Measurements from ENCODE around the gene UGT1A7.

The UGT1A7 gene

GRCh38 chr2:233814056-233814835, 132.5 kb downstream of the UGT1A7 start:
- TF ChIP-seq CTCF (conservative IDR thresholded peaks at IDR 0.05; ENCODE audit: low read depth, low read length): no peak
- DNase-seq (ENCODE audit: low read depth): no peak
- H3K4me3 ChIP-seq (ENCODE audit: low read length): no peak overlapping the region

DNA sequence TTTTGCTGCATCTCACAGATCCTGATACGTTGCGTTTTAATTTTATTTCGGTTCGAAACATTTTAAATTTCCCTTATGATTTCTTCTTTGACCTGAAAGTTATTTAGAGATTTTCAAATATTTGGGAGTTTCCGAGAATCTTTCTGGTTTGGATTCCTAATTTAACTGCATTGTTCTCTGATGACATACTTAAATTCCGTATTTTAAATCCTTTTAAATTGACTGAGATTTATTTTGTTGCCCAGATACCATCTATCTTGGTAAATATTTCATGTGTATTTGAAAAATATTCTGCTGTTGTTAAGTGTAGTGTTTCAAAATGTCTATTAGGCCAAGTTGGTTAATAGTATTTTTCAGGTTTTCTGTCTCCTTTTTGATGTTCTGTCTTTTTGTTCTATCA, 134.2 kb downstream of the UGT1A7 start:
- no peak overlapping the region for H3K4me3 ChIP-seq (ENCODE audit: low read length)
- TF ChIP-seq CTCF (conservative IDR thresholded peaks at IDR 0.05; ENCODE audit: low read depth, low read length): no peak
- DNase-seq (ENCODE audit: low read depth): peak; percentile 7

DNA sequence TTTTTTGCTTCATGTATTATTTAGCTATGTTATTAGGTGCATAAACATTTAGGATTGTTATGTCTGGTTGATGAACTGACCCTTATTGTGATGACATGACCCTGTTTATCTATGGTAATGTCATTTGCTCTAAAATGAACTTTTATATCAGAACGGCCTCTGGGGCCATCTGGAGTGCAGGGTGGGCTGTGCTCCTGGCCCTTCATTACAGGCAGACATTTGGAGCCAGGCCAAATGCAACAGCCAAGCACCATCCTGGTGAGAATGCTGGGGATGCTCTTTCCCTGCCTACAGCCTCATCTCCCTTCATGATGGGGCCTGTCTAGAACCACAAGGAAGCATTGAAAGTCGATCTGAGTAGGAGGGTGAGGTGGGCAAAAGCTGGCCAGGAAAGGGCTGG, 134.6 kb downstream of the UGT1A7 start:
- no peak overlapping the region for H3K4me3 ChIP-seq (ENCODE audit: low read length)
- TF ChIP-seq CTCF (conservative IDR thresholded peaks at IDR 0.05; ENCODE audit: low read depth, low read length): no peak
- DNase-seq (ENCODE audit: low read depth): no peak

GRCh38 chr2:233816771-233817170, 135.1 kb downstream of the UGT1A7 start:
- no peak for DNase-seq (ENCODE audit: low read depth)
- TF ChIP-seq CTCF (conservative IDR thresholded peaks at IDR 0.05; ENCODE audit: low read depth, low read length): no peak
- H3K4me3 ChIP-seq (ENCODE audit: low read length): no peak overlapping the region

GRCh38 chr2:233817361-233817911, 135.7 kb downstream of the UGT1A7 start:
- no peak for DNase-seq (ENCODE audit: low read depth)
- TF ChIP-seq CTCF (conservative IDR thresholded peaks at IDR 0.05; ENCODE audit: low read depth, low read length): no peak
- no peak overlapping the region for H3K4me3 ChIP-seq (ENCODE audit: low read length)

- no peak for DNase-seq (ENCODE audit: low read depth)
- no peak overlapping the region for H3K4me3 ChIP-seq (ENCODE audit: low read length)
- no peak for TF ChIP-seq CTCF (conservative IDR thresholded peaks at IDR 0.05; ENCODE audit: low read depth, low read length)
Measured at GRCh38 chr2:233817995-233818638, 136.4 kb downstream of the UGT1A7 start.

All from retinal pigment epithelial cell (primary cell).